HepG2 (cell line): ENCODE measurements around the gene SMURF2. TPM values are rescaled to one million over a fixed set of nuclear protein-coding genes. Genes with fewer than 3 reads are reported as not detected.

Experiments
- ASH2L ChIP-seq: fragments of 300-600, 200-600 bp; sonication (generic); IDR thresholded peaks from 2 replicates; pipeline ENCODE4 v1.7.0; 2017; ENCODE audit warnings: low read depth, mild to moderate bottlenecking, moderate library complexity, mixed read lengths, low read length; ENCODE audit not compliant: insufficient read length
- CAMTA2 ChIP-seq: sonication (generic); formaldehyde crosslinking; IDR thresholded peaks from 2 replicates; pipeline ENCODE4 v1.4.0; 2020; ENCODE audit warnings: mild to moderate bottlenecking, missing genetic modification reagents, borderline replicate concordance
- CBX2 ChIP-seq, 2 experiments: fragments of 200-600 bp in 1 of 2; sonication (generic); formaldehyde crosslinking in 1 of 2; IDR thresholded peaks; 2 replicates each; pipeline versions ENCODE4 v1.7.0 to v1.8.1; 2018 to 2022; ENCODE audit warnings: low read depth in 2 of 2, low read length in 1 of 2, mild to moderate bottlenecking in 1 of 2, missing genetic modification reagents in 1 of 2
- DNMT1 ChIP-seq: sonication (generic); formaldehyde crosslinking; IDR thresholded peaks from 2 replicates; pipeline ENCODE4 v1.5.1; 2020; ENCODE audit warnings: mild to moderate bottlenecking, missing genetic modification reagents
- HNRNPUL1 ChIP-seq: fragments of 200-400 bp; formaldehyde crosslinking; IDR thresholded peaks from 2 replicates; pipeline ENCODE4 v1.6.1; 2017; ENCODE audit warnings: low read depth, mild to moderate bottlenecking, low read length, moderate library complexity
- IRX3 ChIP-seq: sonication (generic); formaldehyde crosslinking; IDR thresholded peaks from 2 replicates; pipeline ENCODE4 v1.8.1; 2023; ENCODE audit warnings: mild to moderate bottlenecking, low read depth, missing genetic modification reagents, borderline replicate concordance
- KDM2A ChIP-seq: sonication (generic); formaldehyde crosslinking; IDR thresholded peaks from 2 replicates; pipeline ENCODE4 v1.4.0; 2020; ENCODE audit warnings: low read depth, missing genetic modification reagents, borderline replicate concordance
- NAIF1 ChIP-seq: sonication (generic); formaldehyde crosslinking; IDR thresholded peaks from 2 replicates; pipeline ENCODE4 v1.5.0; 2020; ENCODE audit warnings: mild to moderate bottlenecking, missing genetic modification reagents, borderline replicate concordance
- NCOA1 ChIP-seq: sonication (generic); formaldehyde crosslinking; IDR thresholded peaks from 2 replicates; pipeline ENCODE4 v1.9.0; 2021; ENCODE audit warnings: missing genetic modification reagents
- NCOA5 ChIP-seq: sonication (generic); formaldehyde crosslinking; IDR thresholded peaks from 2 replicates; pipeline ENCODE4 v1.4.0; 2020; ENCODE audit warnings: missing genetic modification reagents
- POLR2AphosphoS5 ChIP-seq: IDR thresholded peaks from 2 replicates; pipeline ENCODE4 v1.6.1; 2012; ENCODE audit warnings: low read depth, low read length
- RAD21 ChIP-seq: fragments of 450-650 bp; formaldehyde crosslinking; IDR thresholded peaks from 2 replicates; pipeline ENCODE4 v1.5.0; 2020; ENCODE audit warnings: mild to moderate bottlenecking
- SMAD9 ChIP-seq: sonication (generic); formaldehyde crosslinking; IDR thresholded peaks from 2 replicates; pipeline ENCODE4 v1.5.1; 2020; ENCODE audit warnings: mild to moderate bottlenecking, missing genetic modification reagents
- TARDBP ChIP-seq: sonication (generic); formaldehyde crosslinking; IDR thresholded peaks from 2 replicates; pipeline ENCODE4 v1.8.0; 2022; ENCODE audit warnings: mild to moderate bottlenecking, missing genetic modification reagents
- TBL1XR1 ChIP-seq: fragments of 150-350 bp; IDR thresholded peaks from 2 replicates; pipeline ENCODE4 v1.6.1; 2014; ENCODE audit warnings: borderline replicate concordance, low read length; ENCODE audit not compliant: partially characterized antibody
- ZFP36 ChIP-seq: fragments of 150-350 bp; IDR thresholded peaks from 2 replicates; pipeline ENCODE4 v1.6.1; 2018; ENCODE audit warnings: borderline replicate concordance, low read length, low read depth; ENCODE audit not compliant: partially characterized antibody
- ZFP37 ChIP-seq: sonication (generic); formaldehyde crosslinking; IDR thresholded peaks from 2 replicates; pipeline ENCODE4 v1.4.0; 2020; ENCODE audit warnings: missing genetic modification reagents, borderline replicate concordance
- ZNF230 ChIP-seq: sonication (generic); formaldehyde crosslinking; IDR thresholded peaks from 2 replicates; pipeline ENCODE4 v1.4.0; 2020; ENCODE audit warnings: mild to moderate bottlenecking, missing genetic modification reagents
- ZNF264 ChIP-seq: sonication (generic); formaldehyde crosslinking; IDR thresholded peaks from 2 replicates; pipeline ENCODE4 v1.4.0; 2020; ENCODE audit warnings: missing genetic modification reagents
- ZNF296 ChIP-seq: sonication (generic); formaldehyde crosslinking; conservative IDR thresholded peaks from 2 replicates; pipeline ENCODE4 v1.5.0; 2020; ENCODE audit warnings: mild to moderate bottlenecking, missing genetic modification reagents
- ZNF619 ChIP-seq: sonication (generic); formaldehyde crosslinking; IDR thresholded peaks from 2 replicates; pipeline ENCODE4 v1.4.0; 2020; ENCODE audit warnings: mild to moderate bottlenecking, missing genetic modification reagents
- ZSCAN9 ChIP-seq: IDR thresholded peaks from 2 replicates; pipeline ENCODE4 v1.6.1; 2016; ENCODE audit warnings: borderline replicate concordance
- polyA plus RNA-seq, 8 experiments: library from polyadenylated mRNA; depleted of rRNA in 3 of 8; stranded (reverse) in 7 of 8; unstranded in 1 of 8; fragments of >200 nt; fragmentation: Illumina TruSeq in 4 of 8; extraction: Trizol in 4 of 8; gene quantifications; 2 replicates each; pipeline versions ENCODE4 v1.2.1 to v1.2.3, GENCODE V29; 2011 to 2016; ENCODE audit warnings: low read depth in 4 of 8, missing spikeins in 1 of 8, mixed read lengths in 1 of 8; ENCODE audit not compliant: insufficient read depth in 1 of 8
- total RNA-seq, 5 experiments: library from RNA; depleted of rRNA; stranded (reverse); fragments of >200 nt; fragmentation: Illumina TruSeq; extraction: Trizol; gene quantifications; 2 replicates each; pipeline ENCODE4 v1.2.3, GENCODE V29; 2016; ENCODE audit warnings: low read depth in 1 of 5
- TF ChIP-seq, protein P1 (sequence below): IDR thresholded peaks from 2 replicates; pipeline ENCODE4 v1.6.1; 2016; ENCODE audit warnings: low read depth, borderline replicate concordance
- TF ChIP-seq, protein P2 (sequence below): sonication (generic); formaldehyde crosslinking; IDR thresholded peaks from 2 replicates; pipeline ENCODE4 v1.4.0; 2020; ENCODE audit warnings: missing genetic modification reagents, low read depth, mild to moderate bottlenecking, borderline replicate concordance
- TF ChIP-seq, protein P3 (sequence below): sonication (generic); IDR thresholded peaks from 2 replicates; pipeline ENCODE4 v1.6.1; 2016; ENCODE audit warnings: low read depth, borderline replicate concordance
- TF ChIP-seq, protein P4 (sequence below): sonication (generic); formaldehyde crosslinking; IDR thresholded peaks from 2 replicates; pipeline ENCODE4 v1.5.0; 2020; ENCODE audit warnings: missing genetic modification reagents, mild to moderate bottlenecking, borderline replicate concordance
- TF ChIP-seq, protein P5 (sequence below): fragments of 450-650 bp; IDR thresholded peaks from 2 replicates; pipeline ENCODE4 v1.6.1; 2016

Gene SMURF2
- total and polyA plus RNA-seq, 2 of the 13 experiments (the other 11 are each of a cell fraction or from before 2014, with no cell fraction given), result 14.9 to 24.3 TPM

DNA sequence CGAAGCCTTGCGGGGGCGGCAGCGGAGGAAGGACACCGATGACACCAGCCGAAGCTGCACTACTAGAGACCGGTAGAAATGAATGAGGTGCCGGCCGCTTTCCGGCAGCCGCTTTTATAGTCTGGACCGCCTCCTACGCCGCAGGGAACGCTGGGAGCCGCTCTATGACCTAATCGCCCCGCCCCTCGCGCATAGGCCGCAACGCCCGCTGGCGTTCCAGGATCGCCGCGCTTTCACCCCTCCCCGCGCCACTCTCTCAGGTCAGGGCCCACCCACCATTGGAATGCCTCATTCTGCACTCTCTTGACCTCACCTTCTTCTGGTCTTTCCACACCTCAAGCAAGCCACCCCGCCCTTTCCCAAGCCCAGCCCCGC is 155.9 kb downstream of the SMURF2 start, which contains the start of gene DDX5 (continued):
- peak; percentile 77; the same call in 1 of the 2 replicates for TF ChIP-seq ZNF296
- peak; percentile 70 for TF ChIP-seq RAD21 (CRISPR knock-in tag)
- TF ChIP-seq CBX2 (IDR thresholded peaks at IDR 0.05; ENCODE audit: low read depth, low read length), result 0 out of 2 replicates have a peak, but pooled peaks have one; percentile 38
- TF ChIP-seq CBX2 (CRISPR knock-in tag; IDR thresholded peaks at IDR 0.05; ENCODE audit: low read depth), result no peak
- TF ChIP-seq DNMT1 (CRISPR knock-in tag), result no peak
- TF ChIP-seq HNRNPUL1, result no peak
- TF ChIP-seq, protein P1, sequence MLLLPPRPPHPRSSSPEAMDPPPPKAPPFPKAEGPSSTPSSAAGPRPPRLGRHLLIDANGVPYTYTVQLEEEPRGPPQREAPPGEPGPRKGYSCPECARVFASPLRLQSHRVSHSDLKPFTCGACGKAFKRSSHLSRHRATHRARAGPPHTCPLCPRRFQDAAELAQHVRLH (CRISPR knock-in tag), result peak; percentile 79
- TF ChIP-seq ZNF230 (CRISPR knock-in tag), result no peak
- peak; percentile 90 for TF ChIP-seq NAIF1 (CRISPR knock-in tag)
- TF ChIP-seq SMAD9 (CRISPR knock-in tag), result no peak
- 0 out of 2 replicates have a peak, but pooled peaks have one; percentile 52 for TF ChIP-seq ZSCAN9
- 0 out of 2 replicates have a peak, but pooled peaks have one; percentile 31 for TF ChIP-seq NCOA1 (CRISPR knock-in tag)
- TF ChIP-seq IRX3 (CRISPR knock-in tag), result peak; percentile 54; the same call in 1 of the 2 replicates
- peak; percentile 7 for TF ChIP-seq ZFP36
- TF ChIP-seq TBL1XR1, result peak; percentile 35
- TF ChIP-seq, protein P2, sequence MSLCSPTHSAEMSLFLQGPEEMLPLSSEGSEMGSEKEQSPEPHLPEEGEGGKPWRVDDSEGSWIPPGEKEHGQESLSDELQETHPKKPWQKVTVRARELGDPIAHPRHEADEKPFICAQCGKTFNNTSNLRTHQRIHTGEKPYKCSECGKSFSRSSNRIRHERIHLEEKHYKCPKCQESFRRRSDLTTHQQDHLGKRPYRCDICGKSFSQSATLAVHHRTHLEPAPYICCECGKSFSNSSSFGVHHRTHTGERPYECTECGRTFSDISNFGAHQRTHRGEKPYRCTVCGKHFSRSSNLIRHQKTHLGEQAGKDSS (CRISPR knock-in tag), result no peak
- TF ChIP-seq TARDBP (CRISPR knock-in tag), result peak; percentile 60; the same call in 1 of the 2 replicates
- TF ChIP-seq, protein P3, sequence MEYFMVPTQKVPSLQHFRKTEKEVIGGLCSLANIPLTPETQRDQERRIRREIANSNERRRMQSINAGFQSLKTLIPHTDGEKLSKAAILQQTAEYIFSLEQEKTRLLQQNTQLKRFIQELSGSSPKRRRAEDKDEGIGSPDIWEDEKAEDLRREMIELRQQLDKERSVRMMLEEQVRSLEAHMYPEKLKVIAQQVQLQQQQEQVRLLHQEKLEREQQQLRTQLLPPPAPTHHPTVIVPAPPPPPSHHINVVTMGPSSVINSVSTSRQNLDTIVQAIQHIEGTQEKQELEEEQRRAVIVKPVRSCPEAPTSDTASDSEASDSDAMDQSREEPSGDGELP, result no peak
- no peak for TF ChIP-seq NCOA5 (CRISPR knock-in tag)
- TF ChIP-seq POLR2AphosphoS5, result peak; percentile 99
- TF ChIP-seq, protein P4, sequence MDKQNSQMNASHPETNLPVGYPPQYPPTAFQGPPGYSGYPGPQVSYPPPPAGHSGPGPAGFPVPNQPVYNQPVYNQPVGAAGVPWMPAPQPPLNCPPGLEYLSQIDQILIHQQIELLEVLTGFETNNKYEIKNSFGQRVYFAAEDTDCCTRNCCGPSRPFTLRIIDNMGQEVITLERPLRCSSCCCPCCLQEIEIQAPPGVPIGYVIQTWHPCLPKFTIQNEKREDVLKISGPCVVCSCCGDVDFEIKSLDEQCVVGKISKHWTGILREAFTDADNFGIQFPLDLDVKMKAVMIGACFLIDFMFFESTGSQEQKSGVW, result peak; percentile 8; the same call in 1 of the 2 replicates
- peak; percentile 41; the same call in 1 of the 2 replicates for TF ChIP-seq KDM2A (CRISPR knock-in tag)
- no peak for TF ChIP-seq CAMTA2 (CRISPR knock-in tag)
- TF ChIP-seq, protein P5, sequence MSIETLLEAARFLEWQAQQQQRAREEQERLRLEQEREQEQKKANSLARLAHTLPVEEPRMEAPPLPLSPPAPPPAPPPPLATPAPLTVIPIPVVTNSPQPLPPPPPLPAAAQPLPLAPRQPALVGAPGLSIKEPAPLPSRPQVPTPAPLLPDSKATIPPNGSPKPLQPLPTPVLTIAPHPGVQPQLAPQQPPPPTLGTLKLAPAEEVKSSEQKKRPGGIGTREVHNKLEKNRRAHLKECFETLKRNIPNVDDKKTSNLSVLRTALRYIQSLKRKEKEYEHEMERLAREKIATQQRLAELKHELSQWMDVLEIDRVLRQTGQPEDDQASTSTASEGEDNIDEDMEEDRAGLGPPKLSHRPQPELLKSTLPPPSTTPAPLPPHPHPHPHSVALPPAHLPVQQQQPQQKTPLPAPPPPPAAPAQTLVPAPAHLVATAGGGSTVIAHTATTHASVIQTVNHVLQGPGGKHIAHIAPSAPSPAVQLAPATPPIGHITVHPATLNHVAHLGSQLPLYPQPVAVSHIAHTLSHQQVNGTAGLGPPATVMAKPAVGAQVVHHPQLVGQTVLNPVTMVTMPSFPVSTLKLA, result no peak
- peak; percentile 2 for TF ChIP-seq ASH2L
- no peak for TF ChIP-seq ZNF619 (CRISPR knock-in tag)
- no peak; the same call in 1 of the 2 replicates for TF ChIP-seq ZNF264 (CRISPR knock-in tag)
- peak; percentile 68 for TF ChIP-seq ZFP37 (CRISPR knock-in tag)
